ENCODE measurements around the gene KLF9.

The KLF9 gene

GRCh38 chr9:70382046-70382708 is 32.3 kb downstream of the KLF9 start:
- H3K4me3 ChIP-seq (ENCODE audit: low read depth, low read length): no peak overlapping the region
- no peak for DNase-seq (ENCODE audit: low read depth)
- TF ChIP-seq, protein P1, sequence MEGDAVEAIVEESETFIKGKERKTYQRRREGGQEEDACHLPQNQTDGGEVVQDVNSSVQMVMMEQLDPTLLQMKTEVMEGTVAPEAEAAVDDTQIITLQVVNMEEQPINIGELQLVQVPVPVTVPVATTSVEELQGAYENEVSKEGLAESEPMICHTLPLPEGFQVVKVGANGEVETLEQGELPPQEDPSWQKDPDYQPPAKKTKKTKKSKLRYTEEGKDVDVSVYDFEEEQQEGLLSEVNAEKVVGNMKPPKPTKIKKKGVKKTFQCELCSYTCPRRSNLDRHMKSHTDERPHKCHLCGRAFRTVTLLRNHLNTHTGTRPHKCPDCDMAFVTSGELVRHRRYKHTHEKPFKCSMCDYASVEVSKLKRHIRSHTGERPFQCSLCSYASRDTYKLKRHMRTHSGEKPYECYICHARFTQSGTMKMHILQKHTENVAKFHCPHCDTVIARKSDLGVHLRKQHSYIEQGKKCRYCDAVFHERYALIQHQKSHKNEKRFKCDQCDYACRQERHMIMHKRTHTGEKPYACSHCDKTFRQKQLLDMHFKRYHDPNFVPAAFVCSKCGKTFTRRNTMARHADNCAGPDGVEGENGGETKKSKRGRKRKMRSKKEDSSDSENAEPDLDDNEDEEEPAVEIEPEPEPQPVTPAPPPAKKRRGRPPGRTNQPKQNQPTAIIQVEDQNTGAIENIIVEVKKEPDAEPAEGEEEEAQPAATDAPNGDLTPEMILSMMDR (IDR thresholded peaks at IDR 0.05; ENCODE audit: control insufficient read depth, extremely low read depth, insufficient read depth): no peak

GRCh38 chr9:70374962-70375618 is 39.4 kb downstream of the KLF9 start:
- H3K4me3 ChIP-seq (ENCODE audit: low read depth, low read length): no peak overlapping the region
- TF ChIP-seq, protein P1 (IDR thresholded peaks at IDR 0.05; ENCODE audit: control insufficient read depth, extremely low read depth, insufficient read depth): no peak
- DNase-seq (ENCODE audit: low read depth): no peak

- TF ChIP-seq, protein P1 (IDR thresholded peaks at IDR 0.05; ENCODE audit: control insufficient read depth, extremely low read depth, insufficient read depth): no peak
- DNase-seq (ENCODE audit: low read depth): no peak
- no peak overlapping the region for H3K4me3 ChIP-seq (ENCODE audit: low read depth, low read length)
Measured at GRCh38 chr9:70367305-70367930, 47.0 kb downstream of the KLF9 start.

DNA sequence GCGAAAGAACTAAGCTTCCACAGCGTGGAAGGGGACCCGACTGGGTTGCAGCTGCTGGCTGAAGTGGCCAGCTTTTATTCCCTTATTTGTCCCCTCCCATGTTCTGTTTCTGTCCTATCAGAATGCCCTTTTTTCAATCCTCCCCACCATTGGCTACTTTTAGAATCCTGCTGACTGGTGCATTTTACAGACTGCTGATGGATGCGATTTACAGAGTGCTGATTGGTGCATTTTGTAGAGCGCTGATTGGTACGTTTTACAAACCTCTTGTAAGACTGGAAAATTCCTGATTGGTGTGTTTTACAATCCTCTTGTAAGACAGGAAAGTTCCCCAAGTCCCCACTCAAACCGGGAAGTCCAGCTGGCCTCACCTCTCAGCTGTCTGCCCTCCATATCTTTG is 50.7 kb downstream of the KLF9 start:
- no peak overlapping the region for H3K4me3 ChIP-seq (ENCODE audit: low read depth, low read length)
- TF ChIP-seq, protein P1 (IDR thresholded peaks at IDR 0.05; ENCODE audit: control insufficient read depth, extremely low read depth, insufficient read depth): no peak
- DNase-seq (ENCODE audit: low read depth): no peak

GRCh38 chr9:70362952-70363351 is 51.5 kb downstream of the KLF9 start:
- no peak for DNase-seq (ENCODE audit: low read depth)
- H3K4me3 ChIP-seq (ENCODE audit: low read depth, low read length): no peak overlapping the region
- TF ChIP-seq, protein P1 (IDR thresholded peaks at IDR 0.05; ENCODE audit: control insufficient read depth, extremely low read depth, insufficient read depth): no peak

- DNase-seq (ENCODE audit: low read depth): no peak
- H3K4me3 ChIP-seq (ENCODE audit: low read depth, low read length): no peak overlapping the region
- TF ChIP-seq, protein P1 (IDR thresholded peaks at IDR 0.05; ENCODE audit: control insufficient read depth, extremely low read depth, insufficient read depth): no peak
Measured at GRCh38 chr9:70355801-70356200, 58.7 kb downstream of the KLF9 start.
